T-helper 2 cell (primary cell): ENCODE data around the gene TMEM151A.
"Not testable (repeated sequence)": the region's sequence is repeated elsewhere in the genome, so short reads cannot be mapped to it uniquely, and the experiment has no call there.

ENCODE experiments used
- DNase-seq, 5 experiments: peaks; one replicate each; pipeline versions ENCODE4 v3.0.0 to v3.0.0-alpha.2; 2012 to 2022

The TMEM151A gene

DNA sequence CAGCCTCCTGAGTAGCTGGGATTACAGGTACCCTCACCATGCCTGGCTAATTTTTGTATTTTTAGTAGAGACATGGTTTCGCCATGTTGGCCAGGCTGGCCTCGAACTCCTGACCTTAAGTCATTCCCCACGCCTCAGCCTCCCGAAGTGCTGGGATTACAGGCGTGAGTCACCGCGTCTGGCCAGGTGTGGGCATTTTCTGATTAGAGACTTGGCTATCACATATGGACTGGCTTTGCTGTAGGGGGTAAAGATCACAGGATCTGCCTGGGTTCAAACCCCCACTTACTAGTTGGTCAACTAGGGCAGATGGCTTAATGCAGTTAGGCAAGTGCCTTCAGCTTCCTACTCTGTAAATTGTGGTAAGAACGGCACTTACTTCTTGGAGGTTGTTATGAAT lies 18.6 kb downstream of the TMEM151A start:
- no peak for DNase-seq

- DNase-seq = not testable (repeated sequence)
These were observed 19.2 kb downstream of the TMEM151A start for GRCh38 chr11:66310803-66311440.

DNA sequence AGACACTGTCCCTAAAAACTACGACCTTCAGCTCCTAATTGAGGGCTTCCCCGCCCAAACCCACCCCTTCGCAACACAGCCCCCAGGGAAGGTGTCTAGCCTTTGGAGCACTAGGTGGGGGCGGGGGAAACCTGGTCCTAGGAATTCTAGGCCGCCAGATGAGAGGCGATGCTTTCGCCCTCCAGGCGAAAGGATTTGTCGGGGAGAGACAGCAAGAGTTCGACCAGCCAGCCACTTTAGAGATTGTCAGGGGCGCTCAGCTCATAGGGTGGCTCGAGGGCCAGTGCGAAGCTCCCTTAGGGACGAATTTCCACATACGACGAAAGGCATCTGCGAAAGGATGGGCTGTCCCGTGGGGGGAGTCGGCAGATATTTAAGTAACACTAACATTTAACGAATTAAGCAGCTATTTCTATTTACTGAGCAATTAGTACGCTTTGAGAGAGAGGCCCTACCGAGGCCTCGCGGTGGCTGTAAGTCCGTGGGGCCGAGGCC lies 19.8 kb downstream of the TMEM151A start:
- no peak for DNase-seq

- DNase-seq = peak; percentile 74 to 99 (median 97)
These were observed 20.4 kb downstream of the TMEM151A start for GRCh38 chr11:66311965-66312548.

GRCh38 chr11:66312549-66313320 lies 21.0 kb downstream of the TMEM151A start:
- DNase-seq = peak; percentile 91 to 99 (median 97)

- no peak for DNase-seq
These were observed 21.9 kb downstream of the TMEM151A start for GRCh38 chr11:66313321-66314185.

DNA sequence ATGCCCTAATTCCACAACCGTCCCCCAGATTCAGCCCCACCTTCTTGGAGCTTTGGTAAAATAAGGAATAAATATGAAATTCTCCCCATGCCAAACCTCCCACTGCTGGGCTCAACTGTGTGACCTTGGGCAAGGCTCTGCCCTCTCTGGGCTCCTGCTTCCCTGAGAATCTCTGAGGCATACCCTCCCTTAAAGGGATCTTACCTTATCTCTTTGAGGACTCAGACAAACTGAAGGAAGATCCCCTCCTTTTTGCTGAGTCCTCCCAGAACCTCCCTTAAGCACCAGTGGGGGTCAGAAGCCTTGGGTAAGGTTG lies 22.4 kb downstream of the TMEM151A start:
- no peak for DNase-seq

- no peak for DNase-seq
These were observed 23.1 kb downstream of the TMEM151A start for GRCh38 chr11:66314561-66315497.

- DNase-seq = no peak
These were observed 23.8 kb downstream of the TMEM151A start for GRCh38 chr11:66315498-66315885.

DNA sequence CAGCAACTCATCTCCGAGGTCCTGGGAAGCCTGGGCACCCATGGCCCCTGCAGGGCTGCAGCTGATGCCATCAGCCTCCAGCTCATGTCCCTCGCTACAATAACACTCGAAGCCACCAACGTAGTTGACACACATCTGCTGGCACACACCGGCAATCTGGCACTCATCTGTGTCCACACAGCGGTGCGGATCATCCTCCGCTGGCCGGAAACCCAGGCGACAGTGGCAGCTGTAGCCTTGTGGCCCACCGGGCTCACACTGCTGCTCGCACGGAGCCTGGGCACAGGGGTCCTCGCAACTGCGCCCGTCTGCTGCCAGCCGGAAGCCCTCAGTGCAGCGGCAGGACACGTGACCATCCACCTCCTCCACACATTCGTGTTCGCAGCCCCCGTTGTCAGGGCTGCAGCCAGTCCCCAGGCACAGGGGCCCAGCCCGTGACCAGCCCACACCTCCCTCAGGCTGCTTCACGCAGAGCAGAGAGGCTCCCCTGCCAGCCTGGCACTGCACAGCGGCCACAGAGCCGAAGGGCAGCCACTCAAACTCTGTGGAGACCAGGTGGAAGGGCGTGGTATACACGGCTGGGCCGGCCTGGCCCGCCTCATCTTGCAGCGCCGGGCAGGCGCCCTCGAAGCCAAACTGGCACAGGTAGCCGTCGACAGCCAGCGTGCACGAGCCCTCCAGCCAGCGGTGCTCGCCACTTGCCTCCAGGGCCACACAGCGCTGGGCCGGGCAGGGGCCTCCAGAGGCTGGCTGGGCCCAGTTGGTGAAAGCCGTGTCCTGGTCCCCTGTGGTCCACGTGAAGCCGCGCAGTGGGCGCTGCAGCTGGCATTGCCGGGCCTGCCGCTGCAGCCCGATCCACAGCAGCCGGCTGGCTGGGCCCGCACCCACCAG lies 24.5 kb downstream of the TMEM151A start:
- no peak for DNase-seq

- DNase-seq = no peak
These were observed 25.2 kb downstream of the TMEM151A start, which contains the start of gene CD248 for GRCh38 chr11:66316849-66317251. Gene CD248 (minus strand): TSS chr11:66317044. CDS start chr11:66317027, 17 bp downstream.

DNA sequence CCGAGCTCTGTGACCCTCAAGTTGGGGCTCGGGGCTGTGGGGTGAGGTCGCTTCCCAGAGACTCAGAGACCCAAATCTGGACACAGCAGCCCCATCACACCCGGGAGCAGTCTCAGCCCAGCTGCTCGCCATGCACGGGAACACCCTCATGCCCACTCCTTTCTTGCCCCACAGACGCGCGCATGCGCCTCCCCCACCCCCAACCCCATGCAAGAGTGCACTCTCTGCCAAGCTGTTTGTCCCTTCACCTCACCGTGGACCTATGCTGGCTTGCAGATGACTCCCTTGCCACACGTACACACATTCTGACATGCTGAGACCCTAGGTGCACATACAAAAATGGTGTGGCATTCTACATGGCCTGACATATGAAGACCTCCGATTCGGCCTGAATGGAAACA lies 25.6 kb downstream of the TMEM151A start:
- DNase-seq = no peak

- peak in 2 of 5 experiments; percentile 70 to 79 for DNase-seq
These were observed 26.3 kb downstream of the TMEM151A start for GRCh38 chr11:66317723-66318599.

DNA sequence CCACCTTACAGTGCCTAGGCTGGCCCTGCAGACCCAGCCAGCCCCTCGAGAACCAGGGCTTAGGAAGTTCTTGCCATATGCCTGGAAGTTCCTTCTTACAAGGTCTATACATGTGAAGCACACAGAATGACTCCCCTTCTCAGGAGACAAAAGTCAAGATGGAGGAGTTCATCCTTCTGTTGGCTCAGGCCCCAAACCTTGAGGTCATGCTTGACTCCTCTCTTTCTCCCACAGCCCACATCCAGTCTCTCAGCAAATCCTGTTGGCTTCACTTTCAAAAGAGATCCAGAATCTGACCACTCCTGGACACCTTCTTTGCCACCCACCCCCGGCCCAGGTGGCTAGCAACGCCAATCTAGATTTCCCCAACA lies 26.9 kb downstream of the TMEM151A start:
- no peak for DNase-seq

DNA sequence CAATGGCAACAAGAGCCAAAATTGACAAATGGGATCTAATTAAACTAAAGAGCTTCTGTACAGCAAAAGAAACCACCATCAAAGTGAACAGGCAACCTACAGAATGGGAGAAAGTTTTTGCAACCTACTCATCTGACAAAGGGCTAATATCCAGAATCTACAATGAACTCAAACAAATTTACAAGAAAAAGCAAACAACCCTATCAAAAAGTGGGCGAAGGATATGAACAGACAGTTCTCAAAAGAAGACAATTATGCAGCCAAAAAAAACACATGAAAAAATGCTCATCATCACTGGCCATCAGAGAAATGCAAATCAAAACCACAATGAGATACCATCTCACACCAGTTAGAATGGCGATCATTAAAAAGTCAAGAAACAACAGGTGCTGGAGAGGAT lies 28.6 kb downstream of the TMEM151A start:
- not testable (repeated sequence) for DNase-seq

- DNase-seq = not testable (repeated sequence)
These were observed 29.1 kb downstream of the TMEM151A start for GRCh38 chr11:66320748-66321147.

- DNase-seq = no peak
These were observed 29.9 kb downstream of the TMEM151A start for GRCh38 chr11:66321606-66322005.

DNA sequence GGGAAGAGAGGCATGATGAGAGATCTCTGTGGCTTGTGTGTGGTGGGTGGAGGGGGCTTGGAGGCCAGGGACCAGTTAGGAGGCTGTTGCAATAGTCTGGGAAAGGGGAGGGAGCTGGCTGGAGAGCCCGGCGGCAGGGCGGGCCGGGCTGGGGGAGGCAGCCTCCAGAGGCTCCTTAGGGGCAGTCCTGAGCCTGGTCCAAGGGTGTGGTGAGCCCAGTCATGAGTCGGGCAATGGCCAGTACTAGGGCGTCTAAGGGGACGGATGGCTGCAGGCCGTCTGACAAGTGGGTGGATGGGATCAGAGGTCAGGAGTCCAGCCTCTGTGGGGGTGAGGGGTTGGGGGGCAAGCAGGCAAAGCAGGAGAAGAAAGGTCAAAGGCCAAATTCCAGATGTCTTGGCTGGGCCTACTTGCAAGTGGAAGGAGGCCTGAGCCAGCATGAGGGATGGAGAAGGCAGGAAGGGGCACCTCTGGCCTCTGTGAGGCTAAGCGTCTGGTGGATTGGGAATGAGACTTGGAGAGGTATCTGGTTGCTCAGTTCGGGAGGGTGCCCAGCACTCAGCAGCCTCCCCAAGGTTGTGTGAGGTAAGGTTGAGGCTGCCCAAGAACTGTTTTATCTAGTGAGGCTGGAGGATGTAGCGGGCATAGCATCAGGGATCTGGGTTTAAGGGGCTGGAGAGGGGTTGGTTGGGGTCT lies 31.2 kb downstream of the TMEM151A start:
- no peak for DNase-seq

GRCh38 chr11:66323684-66324083 lies 32.0 kb downstream of the TMEM151A start:
- DNase-seq = no peak
